ENCODE data around the gene EML5.
A peak's percentile ranks its signal among the peaks of the same experiment; 100 is the strongest.

Gene EML5

GRCh38 chr14:88614218-88614907 lies 178.4 kb downstream of the EML5 start:
- no peak for DNase-seq (ENCODE audit: low spot score)

GRCh38 chr14:88613552-88614010 lies 179.2 kb downstream of the EML5 start:
- no peak for DNase-seq (ENCODE audit: low spot score)

GRCh38 chr14:88612981-88613380 lies 179.8 kb downstream of the EML5 start:
- DNase-seq (ENCODE audit: low spot score): no peak

GRCh38 chr14:88611878-88612277 lies 180.9 kb downstream of the EML5 start:
- DNase-seq (ENCODE audit: low spot score): no peak

- no peak for DNase-seq (ENCODE audit: low spot score)
Observed at GRCh38 chr14:88607829-88608228, 184.9 kb downstream of the EML5 start.

- DNase-seq (ENCODE audit: low spot score): no peak
Observed at GRCh38 chr14:88605594-88605993, 187.2 kb downstream of the EML5 start.

- DNase-seq (ENCODE audit: low spot score): no peak
Observed at GRCh38 chr14:88604212-88604611, 188.5 kb downstream of the EML5 start.

GRCh38 chr14:88599761-88600439 lies 192.9 kb downstream of the EML5 start:
- no peak for DNase-seq (ENCODE audit: low spot score)

GRCh38 chr14:88599326-88599725 lies 193.4 kb downstream of the EML5 start:
- no peak for DNase-seq (ENCODE audit: low spot score)

- no peak for DNase-seq (ENCODE audit: low spot score)
Observed at GRCh38 chr14:88598097-88598675, 194.6 kb downstream of the EML5 start.

- DNase-seq (ENCODE audit: low spot score): no peak
Observed at GRCh38 chr14:88597601-88598000, 195.2 kb downstream of the EML5 start.

- DNase-seq (ENCODE audit: low spot score): no peak
Observed at GRCh38 chr14:88597038-88597437, 195.7 kb downstream of the EML5 start.

- no peak for DNase-seq (ENCODE audit: low spot score)
Observed at GRCh38 chr14:88592031-88592430, 200.7 kb downstream of the EML5 start.

GRCh38 chr14:88590173-88590572 lies 202.6 kb downstream of the EML5 start:
- no peak for DNase-seq (ENCODE audit: low spot score)

GRCh38 chr14:88588081-88588480 lies 204.7 kb downstream of the EML5 start:
- no peak for DNase-seq (ENCODE audit: low spot score)

GRCh38 chr14:88584451-88584850 lies 208.3 kb downstream of the EML5 start:
- no peak for DNase-seq (ENCODE audit: low spot score)

- DNase-seq (ENCODE audit: low spot score): no peak
Observed at GRCh38 chr14:88576222-88576621, 216.5 kb downstream of the EML5 start.

GRCh38 chr14:88572117-88572516 lies 220.6 kb downstream of the EML5 start:
- no peak for DNase-seq (ENCODE audit: low spot score)

GRCh38 chr14:88568196-88568595 lies 224.6 kb downstream of the EML5 start:
- no peak for DNase-seq (ENCODE audit: low spot score)

GRCh38 chr14:88565427-88565826 lies 227.3 kb downstream of the EML5 start:
- no peak for DNase-seq (ENCODE audit: low spot score)

- no peak for DNase-seq (ENCODE audit: low spot score)
Observed at GRCh38 chr14:88563845-88564244, 228.9 kb downstream of the EML5 start.

- peak; percentile 84 for DNase-seq (ENCODE audit: low spot score)
Observed at GRCh38 chr14:88562831-88563686, 229.7 kb downstream of the EML5 start, which contains the start of gene ZC3H14. ZC3H14 (plus strand) TSS chr14:88563037; CDS start chr14:88563134, 97 bp downstream.
